NAMALWA (cell line): Measurements from ENCODE around the gene SLC2A4.
"Not testable (repeated sequence)": the region's sequence is repeated elsewhere in the genome, so short reads cannot be mapped to it uniquely, and the experiment has no call there.

ENCODE experiments used
- DNase-seq: peaks from one replicate; pipeline ENCODE4 v3.0.0-alpha.2; 2015; ENCODE audit warnings: low spot score

Gene SLC2A4

GRCh38 chr17:7324438-7324779 lies 42.9 kb downstream of the SLC2A4 start:
- no peak for DNase-seq

GRCh38 chr17:7325031-7325528 lies 43.6 kb downstream of the SLC2A4 start:
- DNase-seq, result no peak

DNA sequence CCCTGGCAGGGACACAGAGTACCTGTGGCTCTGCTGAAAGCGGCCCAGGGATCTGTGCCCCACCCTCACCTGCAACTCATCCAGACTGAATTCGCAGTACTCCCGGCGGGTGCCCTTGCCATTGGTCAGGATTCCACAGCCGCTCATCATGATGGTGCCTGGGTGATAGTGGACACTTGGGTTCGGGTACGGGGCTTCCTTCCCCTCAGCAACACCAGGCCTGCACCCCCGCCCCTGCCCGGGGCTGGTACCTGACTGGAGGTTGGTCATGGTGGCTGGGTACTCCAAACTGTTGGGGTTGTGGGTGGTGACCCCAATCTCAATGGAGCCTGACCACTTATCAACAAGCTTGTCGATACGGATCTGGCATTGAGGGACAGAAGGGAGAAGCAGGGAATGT lies 44.7 kb downstream of the SLC2A4 start:
- DNase-seq, result no peak

GRCh38 chr17:7327056-7327455 lies 45.5 kb downstream of the SLC2A4 start:
- DNase-seq, result no peak

- no peak for DNase-seq
Observed at GRCh38 chr17:7327501-7327900, 46.0 kb downstream of the SLC2A4 start.

DNA sequence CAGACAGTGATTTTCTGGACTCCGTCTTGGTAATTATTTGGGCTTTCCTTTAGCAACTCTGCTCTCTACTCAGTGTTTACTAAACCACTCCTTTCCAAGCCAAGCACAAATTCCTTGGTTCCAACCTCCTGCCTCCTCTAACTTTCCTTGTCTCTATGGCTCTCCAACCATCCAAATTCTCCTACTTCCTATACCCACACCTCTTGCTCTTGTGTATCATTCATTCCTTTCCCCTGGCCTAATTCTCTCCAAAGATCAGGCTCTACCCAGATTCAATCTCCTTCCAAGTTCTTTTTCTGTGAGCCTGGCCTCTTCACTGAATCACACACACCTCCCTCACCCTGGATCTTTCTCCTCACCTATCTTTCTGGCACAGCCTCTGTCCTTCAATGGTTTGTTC lies 46.5 kb downstream of the SLC2A4 start:
- DNase-seq, result no peak

- peak; percentile 46 for DNase-seq
Observed at GRCh38 chr17:7328840-7329373, 47.4 kb downstream of the SLC2A4 start, which contains the start of gene NEURL4. NEURL4 (minus strand) TSS chr17:7329335; CDS start chr17:7329312, 23 bp downstream.

DNA sequence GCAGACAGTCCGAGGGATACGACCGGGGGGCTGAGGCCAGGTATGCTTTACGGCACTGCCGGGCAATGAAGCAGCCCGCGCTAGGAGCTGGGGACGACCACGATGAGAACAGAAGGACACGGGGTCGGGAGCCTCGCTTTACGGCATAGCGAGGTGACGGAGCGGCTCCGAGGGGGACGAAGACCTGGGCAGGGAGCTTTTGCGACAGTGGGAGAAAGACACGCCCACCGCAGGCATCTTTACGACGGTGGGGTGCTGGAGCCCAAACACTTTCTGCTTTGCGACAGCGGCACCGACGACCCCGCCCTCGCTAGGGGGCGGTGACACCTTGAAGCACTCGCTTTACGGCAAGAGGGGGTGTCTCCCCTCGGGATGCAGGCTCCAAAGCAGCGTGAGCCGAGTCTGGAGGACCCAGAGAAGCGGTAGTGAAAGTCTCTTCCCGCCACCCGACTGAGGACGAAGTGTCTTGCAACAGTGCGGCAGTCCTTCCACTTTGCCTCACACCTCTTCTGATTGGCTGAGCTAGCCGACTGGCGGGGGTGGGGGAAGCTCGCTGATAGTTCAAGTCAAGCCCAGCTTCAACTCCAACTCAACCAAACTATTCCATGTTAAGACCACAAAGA lies 48.0 kb downstream of the SLC2A4 start:
- DNase-seq, result peak; percentile 97

GRCh38 chr17:7329997-7330637 lies 48.6 kb downstream of the SLC2A4 start:
- peak; percentile 77 for DNase-seq

- DNase-seq, result no peak
Observed at GRCh38 chr17:7330638-7331015, 49.1 kb downstream of the SLC2A4 start.

DNA sequence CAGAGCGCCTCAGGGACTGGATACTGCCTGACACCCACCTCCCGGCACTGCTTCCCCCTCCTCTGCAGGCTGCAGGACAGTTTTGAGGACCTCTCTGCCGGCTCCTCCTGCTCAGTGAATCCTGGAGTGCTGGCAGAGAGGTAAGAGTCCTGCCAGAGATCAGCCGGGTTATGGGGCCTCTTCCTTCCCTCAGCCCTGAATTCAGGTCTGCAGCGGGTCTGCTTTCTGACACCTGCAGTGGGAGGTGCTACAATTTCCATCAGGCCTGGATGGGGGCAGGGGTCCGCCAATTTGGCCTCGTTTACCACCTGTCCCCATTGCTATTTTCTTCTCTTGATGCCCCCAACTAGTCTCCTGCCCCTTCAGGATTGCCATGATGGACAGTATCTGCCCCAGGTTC lies 50.6 kb downstream of the SLC2A4 start:
- DNase-seq, result no peak

DNA sequence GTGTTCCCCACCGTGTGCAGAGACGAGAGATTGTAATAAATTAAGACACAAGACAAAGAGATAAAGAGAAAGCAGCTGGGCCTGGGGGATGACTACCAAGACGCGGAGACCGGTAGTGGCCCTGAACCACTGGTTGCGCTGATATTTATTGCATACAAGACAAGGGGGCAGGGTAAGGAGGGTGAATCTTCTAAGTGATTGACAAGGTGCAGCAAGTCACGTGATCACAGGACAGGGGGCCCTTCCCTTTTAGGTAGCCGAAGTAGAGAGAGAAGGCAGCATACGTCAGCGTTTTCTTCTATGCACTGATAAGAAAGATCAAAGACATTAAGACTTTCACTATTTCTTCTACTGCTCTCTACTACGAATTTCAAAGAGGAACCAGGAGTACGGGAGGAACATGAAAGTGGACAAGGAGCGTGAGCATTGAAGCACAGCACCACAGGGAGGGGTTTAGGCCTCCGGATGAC lies 51.1 kb downstream of the SLC2A4 start:
- not testable (repeated sequence) for DNase-seq

DNA sequence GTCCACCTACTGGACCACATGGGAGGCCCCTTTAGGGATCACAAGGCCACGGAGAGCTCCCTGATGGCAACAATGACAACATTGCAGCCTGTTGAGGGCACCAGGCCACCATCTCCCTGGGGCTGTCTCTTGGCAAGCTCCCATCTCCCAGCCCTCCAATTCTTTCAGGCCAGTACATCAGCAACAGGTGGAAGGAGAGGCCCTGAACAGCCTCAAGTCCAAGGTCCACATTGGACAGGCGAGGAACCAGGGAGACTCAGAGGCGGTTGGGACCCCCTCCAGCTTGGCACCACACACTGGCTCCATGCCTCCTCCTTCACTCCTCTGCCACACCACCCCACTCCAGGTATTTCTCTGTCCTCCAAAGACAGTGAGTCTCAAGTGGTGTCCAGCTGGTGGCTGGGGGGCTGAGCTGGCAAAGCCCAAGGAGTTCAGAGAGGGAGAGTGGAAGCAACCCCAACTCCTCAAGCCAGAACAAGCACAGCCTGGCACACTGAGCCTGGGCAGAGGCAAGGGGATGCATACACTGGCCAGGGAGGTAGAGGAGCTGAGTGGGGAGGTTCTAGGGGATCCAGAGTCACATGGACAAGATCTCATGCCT lies 53.5 kb downstream of the SLC2A4 start:
- no peak for DNase-seq

GRCh38 chr17:7335765-7336164 lies 54.2 kb downstream of the SLC2A4 start:
- not testable (repeated sequence) for DNase-seq

- peak; percentile 44 for DNase-seq
Observed at GRCh38 chr17:7336240-7337175, 55.0 kb downstream of the SLC2A4 start, which contains the start of gene ACAP1. ACAP1 (plus strand) TSS chr17:7336529; CDS start chr17:7336735, 206 bp downstream.

GRCh38 chr17:7337600-7337999 lies 56.1 kb downstream of the SLC2A4 start:
- DNase-seq, result not testable (repeated sequence)
